ENCODE measurements around the gene CACNA1C. TPM values are rescaled to one million over a fixed set of nuclear protein-coding genes. Genes with fewer than 3 reads are reported as not detected.

Gene CACNA1C
- total RNA-seq, 1 experiment from 2014 or later, result 3.7 TPM

DNA sequence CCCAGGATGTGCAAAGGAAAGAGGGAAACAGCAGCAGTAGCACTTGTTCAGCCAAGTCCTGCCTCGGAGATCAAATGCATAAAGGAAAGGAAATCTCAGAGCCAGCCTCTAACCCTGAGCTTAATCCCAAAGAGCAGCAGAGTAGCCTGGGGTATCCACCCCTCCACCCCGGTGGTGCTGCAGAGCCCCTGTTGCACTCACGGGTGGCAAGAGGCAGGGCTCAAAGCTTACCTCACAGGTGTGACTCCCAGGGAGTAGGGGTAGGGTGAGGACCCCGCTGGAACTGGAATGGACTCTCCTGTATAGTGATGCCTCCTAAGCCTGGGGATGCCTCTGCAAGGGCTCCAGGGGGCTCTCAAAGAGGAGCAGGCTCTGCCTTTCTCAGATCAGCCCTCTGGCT lies 211.1 kb downstream of the CACNA1C start:
- TF ChIP-seq EZH2 (IDR thresholded peaks at IDR 0.05; ENCODE audit: borderline replicate concordance, low read depth, low read length, poor library complexity, severe bottlenecking), result no peak
- TF ChIP-seq, protein P1, sequence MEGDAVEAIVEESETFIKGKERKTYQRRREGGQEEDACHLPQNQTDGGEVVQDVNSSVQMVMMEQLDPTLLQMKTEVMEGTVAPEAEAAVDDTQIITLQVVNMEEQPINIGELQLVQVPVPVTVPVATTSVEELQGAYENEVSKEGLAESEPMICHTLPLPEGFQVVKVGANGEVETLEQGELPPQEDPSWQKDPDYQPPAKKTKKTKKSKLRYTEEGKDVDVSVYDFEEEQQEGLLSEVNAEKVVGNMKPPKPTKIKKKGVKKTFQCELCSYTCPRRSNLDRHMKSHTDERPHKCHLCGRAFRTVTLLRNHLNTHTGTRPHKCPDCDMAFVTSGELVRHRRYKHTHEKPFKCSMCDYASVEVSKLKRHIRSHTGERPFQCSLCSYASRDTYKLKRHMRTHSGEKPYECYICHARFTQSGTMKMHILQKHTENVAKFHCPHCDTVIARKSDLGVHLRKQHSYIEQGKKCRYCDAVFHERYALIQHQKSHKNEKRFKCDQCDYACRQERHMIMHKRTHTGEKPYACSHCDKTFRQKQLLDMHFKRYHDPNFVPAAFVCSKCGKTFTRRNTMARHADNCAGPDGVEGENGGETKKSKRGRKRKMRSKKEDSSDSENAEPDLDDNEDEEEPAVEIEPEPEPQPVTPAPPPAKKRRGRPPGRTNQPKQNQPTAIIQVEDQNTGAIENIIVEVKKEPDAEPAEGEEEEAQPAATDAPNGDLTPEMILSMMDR (conservative IDR thresholded peaks at IDR 0.05; ENCODE audit: low read depth, low read length), result no peak
- H3K4me3 ChIP-seq (ENCODE audit: low read depth, low read length, poor library complexity, severe bottlenecking), result no peak overlapping the region
- no peaks in the 10 kb centered on the region for H3K9me3 ChIP-seq (ENCODE audit: low read depth, low read length, poor library complexity, severe bottlenecking)
- intact Hi-C loops (cut with micrococcal nuclease; ENCODE audit: unreplicated experiment), result no loop called here
- CTCF ChIA-PET, result no interaction called here
- H3K4me1 ChIP-seq (ENCODE audit: insufficient read depth, low read length, poor library complexity, severe bottlenecking), result peaks cover 20% of the 10 kb centered on the region
- H3K36me3 ChIP-seq (ENCODE audit: insufficient read depth, low read length, poor library complexity, severe bottlenecking), result no peaks in the 10 kb centered on the region
- no TSS peak for BruUV-seq (replicated peaks)
- no peak overlapping the region for H3K27ac ChIP-seq (ENCODE audit: low read depth, low read length, poor library complexity, severe bottlenecking)
- DNase-seq (ENCODE audit: low spot score), result no peak
- no peaks in the 10 kb centered on the region for H3K27me3 ChIP-seq (replicated peaks; ENCODE audit: insufficient read depth, low read depth, low read length, poor library complexity)
- POLR2A ChIA-PET (ENCODE audit: low non-redundant PET), result interaction anchor here (0.6 kb wide), 1 partner anchor 24 kb away, joined by 3 read pairs; no protein-coding TSS in a partner anchor

DNA sequence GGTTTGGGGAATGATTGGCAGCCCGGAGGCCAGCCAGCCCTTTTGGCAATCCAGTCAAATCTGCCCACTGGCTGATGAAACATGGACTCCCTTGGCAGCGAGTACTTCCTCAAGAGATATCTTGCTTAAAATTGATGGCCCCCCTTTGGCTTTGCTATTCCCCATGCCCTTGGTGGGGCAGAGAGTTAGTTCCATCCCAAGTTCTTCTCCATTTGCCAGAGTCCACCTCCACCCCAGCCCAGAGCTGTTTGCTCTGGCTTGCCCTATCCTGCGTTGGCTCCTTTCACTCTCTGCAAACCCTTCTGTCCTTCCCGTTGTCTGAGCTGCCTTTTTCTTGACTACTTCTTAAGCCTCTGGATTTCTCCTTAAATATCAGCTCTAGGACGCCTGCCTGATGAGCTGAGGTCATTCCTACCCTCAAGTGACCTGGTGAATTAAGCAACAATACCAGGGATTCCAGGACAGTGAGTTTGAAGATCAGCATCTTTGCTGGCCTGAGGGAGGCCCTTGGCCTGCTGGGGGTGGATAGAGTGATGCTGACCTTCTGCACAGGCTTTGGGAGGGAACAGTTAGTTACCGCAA lies 212.0 kb downstream of the CACNA1C start:
- H3K27me3 ChIP-seq (replicated peaks; ENCODE audit: insufficient read depth, low read depth, low read length, poor library complexity), result no peaks in the 10 kb centered on the region
- TF ChIP-seq, protein P1 (conservative IDR thresholded peaks at IDR 0.05; ENCODE audit: low read depth, low read length), result no peak
- TF ChIP-seq EZH2 (IDR thresholded peaks at IDR 0.05; ENCODE audit: borderline replicate concordance, low read depth, low read length, poor library complexity, severe bottlenecking), result no peak
- POLR2A ChIA-PET (ENCODE audit: low non-redundant PET), result interaction anchor here (0.7 kb wide), 1 partner anchor 80 kb away, joined by 3 read pairs; no protein-coding TSS in a partner anchor
- H3K4me3 ChIP-seq (ENCODE audit: low read depth, low read length, poor library complexity, severe bottlenecking), result no peak overlapping the region
- no peaks in the 10 kb centered on the region for H3K36me3 ChIP-seq (ENCODE audit: insufficient read depth, low read length, poor library complexity, severe bottlenecking)
- DNase-seq (ENCODE audit: low spot score), result no peak
- no peak overlapping the region for H3K27ac ChIP-seq (ENCODE audit: low read depth, low read length, poor library complexity, severe bottlenecking)
- H3K4me1 ChIP-seq (ENCODE audit: insufficient read depth, low read length, poor library complexity, severe bottlenecking), result peaks cover 12% of the 10 kb centered on the region
- no TSS peak for BruUV-seq (replicated peaks)
- CTCF ChIA-PET, result interaction anchor here (0.6 kb wide), 1 partner anchor 19 kb away, joined by 4 read pairs; no protein-coding TSS in a partner anchor
- intact Hi-C loops (cut with micrococcal nuclease; ENCODE audit: unreplicated experiment), result no loop called here
- no peaks in the 10 kb centered on the region for H3K9me3 ChIP-seq (ENCODE audit: low read depth, low read length, poor library complexity, severe bottlenecking)

DNA sequence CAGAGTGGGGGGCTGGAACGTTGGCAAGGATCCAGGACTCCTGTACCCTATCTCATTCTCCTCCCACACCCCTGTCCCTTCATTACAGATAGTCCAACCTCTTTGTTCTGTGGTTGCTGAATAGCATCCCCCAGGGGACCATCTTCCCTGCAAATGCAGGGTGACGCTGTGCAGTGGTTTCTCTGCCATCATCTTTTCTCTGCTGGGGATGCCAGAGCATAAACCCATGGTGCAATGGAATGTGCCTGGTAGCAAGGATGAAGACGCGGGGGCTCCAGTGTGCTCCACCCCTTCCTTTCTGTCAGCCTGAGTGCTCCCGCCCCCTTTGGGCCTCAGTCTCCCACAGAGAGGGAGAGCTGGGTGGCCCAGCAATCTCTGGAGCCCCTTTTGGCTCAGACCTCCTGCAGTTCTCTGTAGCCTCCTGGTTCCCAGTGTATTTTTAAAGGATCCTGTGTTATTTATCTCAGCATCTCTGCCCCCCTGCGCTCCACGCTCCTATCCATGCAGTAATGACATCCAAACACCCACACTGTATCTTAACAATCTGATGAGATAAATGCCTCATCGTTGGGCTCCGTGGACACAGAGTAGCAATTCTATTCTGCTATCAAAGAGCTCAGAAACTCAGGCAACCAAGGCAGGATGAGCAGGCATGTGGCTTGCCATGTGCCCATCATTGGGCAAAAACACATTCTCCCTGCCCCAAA lies 212.8 kb downstream of the CACNA1C start:
- H3K27me3 ChIP-seq (replicated peaks; ENCODE audit: insufficient read depth, low read depth, low read length, poor library complexity), result no peaks in the 10 kb centered on the region
- ChIA-PET CTCF (no interaction called here), POLR2A (ENCODE audit: low non-redundant PET) (interaction anchor here (0.7 kb wide), 1 partner anchor 79 kb away, joined by 3 read pairs; no protein-coding TSS in a partner anchor)
- peaks cover 8% of the 10 kb centered on the region for H3K4me1 ChIP-seq (ENCODE audit: insufficient read depth, low read length, poor library complexity, severe bottlenecking)
- no peak for DNase-seq (ENCODE audit: low spot score)
- no TSS peak for BruUV-seq (replicated peaks)
- TF ChIP-seq, protein P1 (conservative IDR thresholded peaks at IDR 0.05; ENCODE audit: low read depth, low read length), result no peak
- no peak for TF ChIP-seq EZH2 (IDR thresholded peaks at IDR 0.05; ENCODE audit: borderline replicate concordance, low read depth, low read length, poor library complexity, severe bottlenecking)
- intact Hi-C loops (cut with micrococcal nuclease; ENCODE audit: unreplicated experiment), result no loop called here
- H3K36me3 ChIP-seq (ENCODE audit: insufficient read depth, low read length, poor library complexity, severe bottlenecking), result no peaks in the 10 kb centered on the region
- H3K9me3 ChIP-seq (ENCODE audit: low read depth, low read length, poor library complexity, severe bottlenecking), result no peaks in the 10 kb centered on the region
- no peak overlapping the region for H3K27ac ChIP-seq (ENCODE audit: low read depth, low read length, poor library complexity, severe bottlenecking)
- H3K4me3 ChIP-seq (ENCODE audit: low read depth, low read length, poor library complexity, severe bottlenecking), result no peak overlapping the region

All from A673 (cell line).